Uterus (tissue), 2 donors: Measurements from ENCODE around the gene ZNF12.
"Not testable (repeated sequence)": the region's sequence is repeated elsewhere in the genome, so short reads cannot be mapped to it uniquely, and the experiment has no call there.

Experiments
- CTCF ChIP-seq, 4 experiments: fragments of 200-600 bp in 2 of 4; fragments of 450-650 bp in 2 of 4; sonication (generic) in 2 of 4; IDR thresholded peaks; one replicate each; pipeline ENCODE4 v1.5.1; 2016 to 2019; ENCODE audit warnings: antibody characterized with exemption in 4 of 4, mild to moderate bottlenecking in 2 of 4, moderate library complexity in 1 of 4
- POLR2A ChIP-seq, 2 donors: fragments of 450-650 bp; IDR thresholded peaks; one replicate each; pipeline ENCODE4 v1.6.1; 2016; ENCODE audit warnings: antibody characterized with exemption in 2 of 2, mild to moderate bottlenecking in 1 of 2, moderate library complexity in 1 of 2

GRCh38 chr7:6670851-6671250 is 35.9 kb downstream of the ZNF12 start:
- not testable (repeated sequence) for TF ChIP-seq CTCF, POLR2A (IDR thresholded peaks at IDR 0.05)
